GM21390 (cell line): ENCODE data around the gene CELF4.
A peak's percentile ranks its signal among the peaks of the same experiment; 100 is the strongest.

Experiments used
- ATAC-seq: cut with Tn5 transposase; IDR thresholded peaks from one replicate; pipeline ENCODE4 v1.9.1; 2021; ENCODE audit not compliant: unreplicated experiment

CELF4 gene

GRCh38 chr18:37395631-37396030 lies 170.0 kb downstream of the CELF4 start:
- ATAC-seq = no peak

- ATAC-seq = no peak
These were observed 170.5 kb downstream of the CELF4 start for GRCh38 chr18:37395138-37395537.

DNA sequence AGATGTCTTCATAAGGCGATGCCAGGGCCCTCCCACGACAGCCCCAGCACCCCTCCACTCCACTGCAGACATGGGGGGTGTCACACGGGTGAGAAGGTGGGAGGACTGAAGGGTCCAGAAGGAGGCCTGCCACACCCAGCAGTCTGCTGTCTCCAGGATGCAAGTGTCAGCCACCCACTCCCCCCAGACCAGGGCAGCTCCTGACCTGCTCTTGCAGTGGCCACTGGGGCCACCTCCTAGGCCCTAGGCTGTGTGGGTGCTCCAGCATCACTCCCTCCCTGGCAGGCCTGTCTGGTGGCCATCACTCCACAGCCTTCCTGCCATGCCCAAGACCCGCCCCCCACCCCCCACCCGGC lies 171.0 kb downstream of the CELF4 start:
- no peak for ATAC-seq

GRCh38 chr18:37393945-37394609 lies 171.5 kb downstream of the CELF4 start:
- no peak for ATAC-seq

DNA sequence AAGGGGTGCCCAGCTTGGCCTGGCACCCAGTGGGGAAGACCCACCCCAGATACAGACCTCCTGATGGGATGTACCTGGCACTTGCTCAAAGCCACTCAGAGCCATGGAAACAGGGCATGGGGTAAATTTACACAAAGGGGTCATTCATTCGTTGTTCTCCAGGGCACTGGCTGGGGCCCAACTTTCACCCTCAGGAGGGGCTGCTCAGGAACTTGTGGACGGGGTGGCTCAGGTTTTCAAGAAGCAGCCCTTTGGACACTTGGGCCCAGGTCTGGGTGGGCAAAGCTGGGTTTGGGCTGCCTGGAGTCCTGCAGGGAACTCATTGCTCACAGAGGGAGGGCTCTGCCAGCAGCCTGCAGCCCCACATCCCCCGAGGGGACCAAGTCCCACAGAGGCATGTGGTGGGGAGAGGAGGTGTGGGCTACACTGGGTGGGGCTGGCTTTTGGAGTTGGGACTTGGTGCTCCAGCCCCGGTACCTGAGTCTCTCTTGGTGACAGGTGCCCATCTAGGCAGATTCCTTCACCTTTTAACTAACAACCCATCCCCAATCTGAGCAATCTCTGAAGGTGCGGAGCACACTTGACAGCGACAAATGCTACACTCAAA lies 172.3 kb downstream of the CELF4 start:
- ATAC-seq = no peak

DNA sequence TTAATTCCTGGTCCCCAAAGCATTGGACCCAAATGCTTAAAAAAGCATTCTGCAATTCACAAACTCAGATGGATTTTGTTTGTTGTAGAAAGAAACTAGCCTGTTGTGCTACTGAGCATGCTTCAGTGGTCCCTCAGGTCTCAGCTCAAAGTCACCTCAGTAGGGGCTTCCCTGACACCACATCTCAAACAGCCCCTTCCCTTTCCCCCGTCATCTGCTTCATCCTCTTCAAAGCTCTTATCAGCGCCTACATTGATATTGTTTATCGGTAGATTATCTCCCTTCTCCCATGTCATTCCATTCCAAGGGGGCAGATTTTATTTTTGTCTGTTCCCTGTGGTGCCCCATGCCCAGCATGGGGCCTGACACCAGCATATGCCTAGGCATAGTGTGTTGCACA lies 172.9 kb downstream of the CELF4 start:
- no peak for ATAC-seq

DNA sequence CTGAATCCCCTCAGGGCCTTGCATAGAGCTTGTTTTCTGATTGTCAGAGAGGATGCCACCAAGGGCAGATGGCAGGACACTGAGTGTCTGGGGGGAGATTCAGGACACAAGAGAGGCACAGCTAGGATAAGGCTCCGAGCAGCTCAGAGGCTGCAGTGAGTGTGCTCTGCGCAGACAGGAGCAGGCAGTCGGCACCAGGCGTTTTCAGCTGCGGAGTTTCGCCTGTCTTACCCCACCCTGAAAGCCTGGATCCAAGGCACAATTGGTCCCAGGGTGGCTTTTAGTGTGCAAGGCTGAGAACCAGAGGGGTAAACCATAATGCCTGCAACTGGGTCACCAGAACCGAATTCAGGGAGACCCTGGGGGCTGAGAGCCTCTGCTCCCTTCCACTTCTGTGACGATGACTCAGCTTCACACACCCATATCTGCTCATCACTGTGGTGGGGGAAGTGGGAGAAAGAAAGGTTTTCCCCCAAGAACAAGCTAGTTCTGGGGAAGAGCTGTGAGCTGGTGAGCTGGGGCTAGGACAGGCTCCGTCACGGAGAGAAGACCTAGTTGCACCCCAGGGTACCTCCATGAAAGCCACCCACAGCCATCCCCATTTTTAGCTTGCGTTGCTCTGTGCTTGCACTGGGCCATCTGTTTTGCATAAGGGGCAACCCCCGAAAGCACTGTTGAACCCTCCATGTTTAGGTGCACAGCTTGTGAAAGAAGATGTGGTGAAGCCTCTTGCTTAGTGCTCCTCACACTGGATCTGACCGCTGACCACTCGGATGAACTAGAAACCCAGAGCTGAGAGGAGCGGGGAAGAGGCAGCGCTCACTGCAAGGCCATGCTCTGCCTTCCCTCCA lies 173.7 kb downstream of the CELF4 start:
- peak; percentile 69 for ATAC-seq

DNA sequence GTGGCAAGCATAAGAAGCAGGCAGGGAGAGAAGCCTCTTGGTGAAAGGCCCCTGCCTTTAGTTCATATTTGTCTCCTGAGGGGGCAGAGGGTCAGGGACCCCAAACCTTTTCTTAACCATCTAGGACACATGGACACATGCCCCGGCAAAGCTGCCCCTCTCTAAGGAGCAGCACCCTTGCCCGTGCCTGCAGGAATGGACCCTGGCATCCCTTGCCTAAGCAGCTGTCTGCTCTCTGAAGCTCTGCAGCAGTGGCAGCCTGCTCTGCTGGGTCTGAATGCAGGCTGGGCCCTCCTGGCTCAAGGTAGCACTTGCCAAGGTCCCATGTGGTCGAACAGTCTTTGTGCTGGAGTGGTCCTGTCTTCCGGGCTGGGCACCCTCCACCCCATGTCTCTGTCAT lies 174.4 kb downstream of the CELF4 start:
- ATAC-seq = no peak

- no peak for ATAC-seq
These were observed 174.9 kb downstream of the CELF4 start for GRCh38 chr18:37390687-37391086.

- ATAC-seq = no peak
These were observed 175.8 kb downstream of the CELF4 start for GRCh38 chr18:37389684-37390368.

- ATAC-seq = no peak
These were observed 176.6 kb downstream of the CELF4 start for GRCh38 chr18:37389041-37389440.

GRCh38 chr18:37388413-37388812 lies 177.2 kb downstream of the CELF4 start:
- ATAC-seq = no peak

- no peak for ATAC-seq
These were observed 179.5 kb downstream of the CELF4 start for GRCh38 chr18:37385846-37386778.

DNA sequence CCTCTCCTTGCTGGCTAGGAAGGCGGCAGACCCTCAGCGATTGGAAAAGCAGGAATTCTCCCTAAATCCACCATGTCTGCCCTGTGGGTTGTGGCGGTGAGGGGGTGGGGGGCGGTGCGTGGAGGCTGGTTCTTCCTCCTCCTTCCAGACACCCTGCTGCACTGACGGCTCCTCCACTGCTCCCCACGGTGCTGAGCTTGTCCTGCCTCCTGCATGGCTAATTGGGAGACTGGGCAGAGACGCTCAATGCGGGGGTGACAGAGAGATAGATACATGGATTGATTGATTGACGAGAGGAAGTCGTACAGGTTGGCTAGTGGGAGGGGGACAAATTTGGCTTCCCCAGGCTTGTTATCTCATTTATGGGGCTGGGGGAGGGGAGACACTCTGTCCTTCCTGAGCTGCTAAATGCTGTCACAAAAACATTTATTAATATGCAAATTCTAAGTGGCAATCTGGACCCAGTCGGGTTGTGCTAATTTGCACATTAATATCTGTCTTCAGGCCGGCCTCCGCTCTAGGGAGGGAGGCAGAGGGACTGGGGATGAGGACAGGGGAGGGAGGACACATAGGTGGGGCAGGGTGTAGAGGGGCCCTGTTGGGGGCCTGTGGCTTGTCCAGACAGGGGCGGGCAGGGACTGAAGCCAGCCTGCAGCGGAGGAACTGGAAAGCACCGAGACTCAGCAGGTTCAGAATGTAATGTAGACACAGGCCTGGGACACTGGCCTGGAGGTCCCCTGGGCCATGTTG lies 181.6 kb downstream of the CELF4 start:
- no peak for ATAC-seq

DNA sequence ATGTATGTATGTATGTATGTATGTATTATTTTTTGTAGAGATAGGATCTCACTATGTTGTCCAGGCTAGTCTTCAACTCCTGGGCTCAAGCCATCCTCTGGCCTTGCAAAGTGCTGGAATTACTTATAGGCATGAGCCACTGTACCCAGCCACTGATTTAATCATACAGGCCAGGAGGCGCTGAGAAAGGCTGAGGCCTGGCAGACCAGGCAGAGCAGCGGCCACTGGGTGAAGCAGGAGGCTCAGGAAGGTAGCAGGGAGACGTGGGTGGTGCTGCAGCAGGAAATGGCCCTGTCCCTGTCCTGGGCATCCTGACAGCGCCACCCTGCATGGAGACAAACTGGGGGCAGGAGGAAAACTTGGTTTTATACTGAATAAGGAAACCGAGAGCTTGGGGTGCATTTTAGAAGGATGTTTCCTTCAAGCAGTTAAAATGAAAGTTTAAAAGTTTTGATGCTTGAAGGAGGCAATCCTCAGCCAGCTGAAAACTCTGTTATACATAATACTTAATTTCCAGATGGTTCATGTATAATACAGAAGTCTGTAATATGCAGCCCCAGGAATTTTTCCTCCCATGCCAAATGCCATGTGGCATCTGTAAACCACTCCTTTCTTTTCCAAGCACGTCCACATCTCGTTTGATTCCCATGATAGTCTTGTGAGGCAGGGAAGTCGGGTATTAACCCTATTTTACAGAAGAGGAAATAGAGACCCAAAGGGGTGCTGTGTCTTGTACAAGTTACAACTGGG lies 182.4 kb downstream of the CELF4 start:
- no peak for ATAC-seq

GRCh38 chr18:37381554-37381953 lies 184.0 kb downstream of the CELF4 start:
- no peak for ATAC-seq

DNA sequence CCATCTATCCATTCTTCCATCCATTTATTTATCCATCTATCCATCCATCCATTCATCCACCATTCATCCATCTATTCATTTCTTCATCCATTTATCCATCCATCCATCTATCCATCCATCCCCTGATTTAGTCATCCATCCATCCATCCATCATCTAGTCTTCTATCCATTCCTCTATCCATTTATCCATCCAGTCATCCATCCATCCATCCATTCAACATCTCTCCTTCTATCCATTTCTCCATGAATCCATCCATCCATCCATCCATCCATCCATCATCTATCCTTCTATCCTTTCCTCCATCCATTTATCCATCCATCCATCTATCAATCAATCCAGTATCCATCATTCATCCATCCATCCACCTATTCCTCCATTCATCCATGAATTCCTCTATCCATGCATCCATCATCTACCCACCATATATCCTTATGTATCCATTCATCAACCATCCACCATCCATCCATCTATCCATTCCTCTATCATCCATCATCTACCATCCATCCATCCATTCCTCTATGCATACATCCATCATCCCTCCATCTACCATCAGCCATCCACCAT lies 185.0 kb downstream of the CELF4 start:
- ATAC-seq = no peak

DNA sequence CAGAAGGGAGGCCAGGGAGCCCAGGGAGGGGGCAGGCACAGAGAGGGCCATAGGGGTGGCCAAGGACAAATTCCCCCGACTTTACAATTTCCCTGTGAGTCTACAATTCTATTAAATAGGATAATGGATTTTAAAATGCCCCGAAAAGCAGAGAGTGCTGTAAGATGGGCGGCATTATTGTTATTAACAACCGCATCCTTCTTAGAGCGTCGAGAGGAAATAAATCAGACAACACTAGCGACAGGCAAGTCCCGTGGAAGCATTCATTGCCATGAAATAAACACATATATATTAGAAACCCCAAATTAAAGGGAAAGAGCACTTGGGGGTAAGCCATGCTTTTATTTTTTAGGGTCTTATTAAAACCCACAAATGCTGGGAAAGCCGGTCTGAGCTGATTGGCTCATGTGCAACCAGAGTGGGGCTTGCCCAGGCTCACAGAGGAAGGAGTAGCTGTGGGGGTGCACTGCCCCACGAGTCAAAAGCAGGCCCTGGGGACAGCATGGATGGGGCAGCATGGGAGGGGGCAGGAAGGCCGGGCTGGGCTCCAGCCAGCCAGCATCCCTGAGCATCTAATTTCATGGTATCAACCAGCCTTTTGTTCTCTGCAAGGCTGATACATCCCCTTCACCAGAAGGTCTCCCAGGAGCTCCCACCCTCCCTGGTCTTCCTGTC lies 187.1 kb downstream of the CELF4 start:
- ATAC-seq = no peak
